Dedifferentiated amniotic fluid mesenchymal stem cell (primary cell): Measurements from ENCODE around the gene WIZ.
"Not testable (repeated sequence)": the region's sequence is repeated elsewhere in the genome, so short reads cannot be mapped to it uniquely, and the experiment has no call there.

Experiments used
- DNase-seq: peaks from one replicate; pipeline ENCODE4 v3.0.0-alpha.2; 2016; ENCODE audit errors: extremely low spot score

WIZ gene

GRCh38 chr19:15411351-15411750 is 38.4 kb downstream of the WIZ start:
- DNase-seq: not testable (repeated sequence)

GRCh38 chr19:15404780-15405211 is 45.0 kb downstream of the WIZ start:
- no peak for DNase-seq

GRCh38 chr19:15404097-15404779 is 45.5 kb downstream of the WIZ start:
- no peak for DNase-seq

GRCh38 chr19:15403151-15403531 is 46.6 kb downstream of the WIZ start:
- no peak for DNase-seq

GRCh38 chr19:15402411-15403150 is 47.2 kb downstream of the WIZ start:
- no peak for DNase-seq

- no peak for DNase-seq
Observed at GRCh38 chr19:15401397-15401710, 48.4 kb downstream of the WIZ start.

GRCh38 chr19:15400521-15401396 is 49.0 kb downstream of the WIZ start:
- no peak for DNase-seq

GRCh38 chr19:15399635-15400034 is 50.1 kb downstream of the WIZ start:
- DNase-seq: no peak

GRCh38 chr19:15399234-15399515 is 50.6 kb downstream of the WIZ start:
- no peak for DNase-seq

- no peak for DNase-seq
Observed at GRCh38 chr19:15398501-15399233, 51.1 kb downstream of the WIZ start.

GRCh38 chr19:15397782-15398181 is 52.0 kb downstream of the WIZ start:
- no peak for DNase-seq

- DNase-seq: no peak
Observed at GRCh38 chr19:15397236-15397635, 52.5 kb downstream of the WIZ start.

GRCh38 chr19:15396436-15396835 is 53.3 kb downstream of the WIZ start:
- DNase-seq: no peak

- not testable (repeated sequence) for DNase-seq
Observed at GRCh38 chr19:15395251-15395650, 54.5 kb downstream of the WIZ start.

- no peak for DNase-seq
Observed at GRCh38 chr19:15394426-15394825, 55.3 kb downstream of the WIZ start.

- peak; percentile 32 for DNase-seq
Observed at GRCh38 chr19:15393963-15394362, 55.8 kb downstream of the WIZ start.

- DNase-seq: no peak
Observed at GRCh38 chr19:15390814-15391213, 58.9 kb downstream of the WIZ start.

GRCh38 chr19:15381864-15382263 is 67.9 kb downstream of the WIZ start:
- no peak for DNase-seq

- no peak for DNase-seq
Observed at GRCh38 chr19:15381429-15381828, 68.3 kb downstream of the WIZ start.

- DNase-seq: no peak
Observed at GRCh38 chr19:15379999-15380647, 69.6 kb downstream of the WIZ start.
